Measurements from ENCODE around the gene CDKAL1.
"Not testable (repeated sequence)": the region's sequence is repeated elsewhere in the genome, so short reads cannot be mapped to it uniquely, and the experiment has no call there.

The CDKAL1 gene

DNA sequence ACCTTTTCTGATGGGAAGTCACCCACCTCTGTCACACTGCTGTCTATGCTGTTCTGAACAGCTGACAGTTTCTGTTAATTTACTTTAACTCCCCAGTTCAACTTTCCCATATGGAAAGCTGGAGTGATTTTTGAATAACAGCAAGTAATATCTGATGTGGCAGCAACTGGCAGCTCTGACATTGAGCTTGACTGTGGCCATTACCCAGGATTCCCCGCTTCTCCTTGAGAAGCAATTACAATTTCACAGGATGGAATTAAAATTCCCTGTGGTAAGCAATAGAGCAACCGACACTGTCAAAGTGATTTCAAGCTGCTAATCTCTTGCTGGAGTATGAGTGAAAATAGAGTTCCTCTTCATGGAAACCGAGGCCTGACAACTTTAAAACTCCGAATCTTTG lies 711.2 kb downstream of the CDKAL1 start:
- DNase-seq (ENCODE audit: low read depth), result no peak
- H3K4me3 ChIP-seq (ENCODE audit: low read depth, low read length), result no peak overlapping the region
- TF ChIP-seq, protein P1, sequence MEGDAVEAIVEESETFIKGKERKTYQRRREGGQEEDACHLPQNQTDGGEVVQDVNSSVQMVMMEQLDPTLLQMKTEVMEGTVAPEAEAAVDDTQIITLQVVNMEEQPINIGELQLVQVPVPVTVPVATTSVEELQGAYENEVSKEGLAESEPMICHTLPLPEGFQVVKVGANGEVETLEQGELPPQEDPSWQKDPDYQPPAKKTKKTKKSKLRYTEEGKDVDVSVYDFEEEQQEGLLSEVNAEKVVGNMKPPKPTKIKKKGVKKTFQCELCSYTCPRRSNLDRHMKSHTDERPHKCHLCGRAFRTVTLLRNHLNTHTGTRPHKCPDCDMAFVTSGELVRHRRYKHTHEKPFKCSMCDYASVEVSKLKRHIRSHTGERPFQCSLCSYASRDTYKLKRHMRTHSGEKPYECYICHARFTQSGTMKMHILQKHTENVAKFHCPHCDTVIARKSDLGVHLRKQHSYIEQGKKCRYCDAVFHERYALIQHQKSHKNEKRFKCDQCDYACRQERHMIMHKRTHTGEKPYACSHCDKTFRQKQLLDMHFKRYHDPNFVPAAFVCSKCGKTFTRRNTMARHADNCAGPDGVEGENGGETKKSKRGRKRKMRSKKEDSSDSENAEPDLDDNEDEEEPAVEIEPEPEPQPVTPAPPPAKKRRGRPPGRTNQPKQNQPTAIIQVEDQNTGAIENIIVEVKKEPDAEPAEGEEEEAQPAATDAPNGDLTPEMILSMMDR (conservative IDR thresholded peaks at IDR 0.05; ENCODE audit: low read depth, low read length), result no peak

DNA sequence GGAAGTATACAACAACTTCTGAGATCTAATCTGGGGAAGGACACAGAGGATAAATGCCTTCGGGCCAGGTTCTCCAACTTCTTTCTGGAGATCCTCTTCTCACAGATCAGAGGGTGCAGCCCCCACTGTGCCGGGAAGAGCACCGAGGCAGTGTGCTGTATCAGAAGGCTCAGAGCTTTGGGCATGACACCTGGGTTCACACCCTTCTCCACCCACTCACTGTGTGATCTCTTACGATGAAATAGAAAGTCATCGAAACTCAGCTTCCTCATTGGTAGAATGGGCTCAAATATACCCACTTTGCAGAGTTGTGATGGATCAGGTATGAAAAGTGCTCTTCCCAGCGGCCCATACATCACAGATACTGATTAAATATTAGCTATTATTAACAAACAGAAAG lies 711.8 kb downstream of the CDKAL1 start:
- TF ChIP-seq, protein P1 (conservative IDR thresholded peaks at IDR 0.05; ENCODE audit: low read depth, low read length), result no peak
- no peak for DNase-seq (ENCODE audit: low read depth)
- H3K4me3 ChIP-seq (ENCODE audit: low read depth, low read length), result no peak overlapping the region

DNA sequence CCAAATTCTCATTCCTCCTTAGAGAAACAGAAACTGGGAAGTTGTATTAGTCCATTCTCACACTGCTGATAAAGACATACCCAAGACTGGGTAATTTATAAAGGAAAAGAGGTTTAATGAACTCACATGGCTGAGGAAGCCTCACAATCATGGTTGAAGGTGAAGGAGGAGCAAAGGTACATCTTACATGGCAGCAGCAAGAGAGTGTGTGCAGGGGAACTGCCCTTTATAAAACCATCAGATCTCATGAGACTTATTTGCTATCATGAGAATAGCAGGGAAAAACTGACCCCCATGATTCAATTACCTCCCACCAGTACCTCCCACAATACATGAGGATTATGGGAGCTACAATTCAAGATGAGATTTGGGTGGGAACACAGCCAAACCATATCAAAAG lies 720.2 kb downstream of the CDKAL1 start:
- not testable (repeated sequence) for DNase-seq (ENCODE audit: low read depth); H3K4me3 ChIP-seq (ENCODE audit: low read depth, low read length)

DNA sequence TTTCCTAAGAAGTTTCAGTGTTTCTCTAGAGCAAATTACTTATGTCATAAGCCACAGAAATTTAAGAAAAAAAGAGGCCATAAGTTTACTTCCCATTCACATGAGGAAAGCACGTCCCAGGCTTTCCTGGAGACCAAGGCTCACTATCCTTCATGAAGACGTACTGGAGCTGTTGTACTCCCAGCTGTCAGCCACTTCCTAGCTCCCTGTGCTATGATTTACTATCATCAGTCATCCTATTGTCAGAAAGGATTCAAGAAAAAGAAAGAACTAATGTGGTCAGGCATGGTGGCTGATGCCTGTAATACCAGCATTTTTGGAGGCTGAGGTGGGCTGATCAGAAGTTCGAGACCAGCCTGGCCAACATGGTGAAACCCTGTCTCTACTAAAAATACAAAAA lies 721.9 kb downstream of the CDKAL1 start:
- no peak overlapping the region for H3K4me3 ChIP-seq (ENCODE audit: low read depth, low read length)
- no peak for DNase-seq (ENCODE audit: low read depth)
- TF ChIP-seq, protein P1 (conservative IDR thresholded peaks at IDR 0.05; ENCODE audit: low read depth, low read length), result no peak

DNA sequence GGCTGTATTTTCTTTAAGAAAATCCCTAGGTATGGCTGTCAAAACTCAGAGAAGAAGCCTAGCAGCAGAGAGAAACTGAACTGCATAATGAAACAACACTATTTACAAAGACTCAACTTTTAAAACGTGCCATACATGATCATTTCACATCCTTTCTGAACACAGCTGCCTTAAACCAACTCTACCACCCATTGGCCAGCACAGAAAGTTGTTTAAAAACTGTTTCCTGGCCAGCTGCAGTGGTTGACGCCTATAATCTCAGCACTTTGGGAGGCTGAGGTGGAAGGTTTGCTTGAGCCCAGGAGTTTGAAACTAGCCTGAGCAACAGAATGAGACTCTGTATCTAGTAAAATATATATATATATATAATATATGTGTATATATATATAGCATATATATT lies 722.9 kb downstream of the CDKAL1 start:
- DNase-seq (ENCODE audit: low read depth), result no peak
- TF ChIP-seq, protein P1 (conservative IDR thresholded peaks at IDR 0.05; ENCODE audit: low read depth, low read length), result no peak

DNA sequence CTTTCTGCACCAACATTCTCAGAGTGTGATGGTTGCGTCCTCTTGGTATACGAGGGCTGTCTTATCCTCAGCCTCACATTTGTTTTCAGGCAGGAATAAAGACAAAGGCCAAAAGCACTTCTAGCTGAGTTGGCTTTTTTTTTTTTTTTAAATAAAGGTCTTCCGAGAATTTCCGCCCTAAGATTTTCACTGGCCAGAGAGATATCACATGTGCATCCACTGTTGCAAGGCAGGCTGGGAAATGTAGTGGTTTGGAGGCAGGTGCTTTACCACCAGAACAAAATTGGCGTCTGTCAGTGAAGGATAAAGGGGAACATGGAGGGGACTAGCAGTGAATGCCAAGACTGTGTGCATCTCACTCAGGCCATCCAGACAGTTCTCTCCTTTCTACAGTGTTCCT lies 724.4 kb downstream of the CDKAL1 start:
- no peak overlapping the region for H3K4me3 ChIP-seq (ENCODE audit: low read depth, low read length)
- TF ChIP-seq, protein P1 (conservative IDR thresholded peaks at IDR 0.05; ENCODE audit: low read depth, low read length), result no peak
- DNase-seq (ENCODE audit: low read depth), result no peak

More for the DNA sequence above, 722.9 kb downstream of the CDKAL1 start:
- no peak overlapping the region for H3K4me3 ChIP-seq (ENCODE audit: low read depth, low read length)

DNA sequence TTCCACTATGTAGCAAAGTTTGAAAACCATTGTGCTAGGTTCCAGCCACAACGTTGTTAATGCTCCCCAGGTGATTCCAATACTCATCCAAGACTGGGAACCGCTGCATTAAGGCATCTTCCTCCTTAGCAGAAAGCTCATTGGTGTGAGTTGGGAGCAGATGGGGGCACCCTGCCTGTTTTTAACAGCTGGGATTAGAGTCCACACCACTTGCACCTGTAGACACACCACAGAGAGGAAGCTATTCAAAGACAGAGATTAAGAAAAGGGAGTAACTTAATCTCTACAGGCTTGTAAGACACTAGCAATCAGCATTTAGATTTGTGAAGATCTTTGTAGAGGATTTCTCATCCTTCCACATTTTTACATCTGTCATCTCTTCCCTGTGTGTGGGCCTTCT lies 725.4 kb downstream of the CDKAL1 start:
- TF ChIP-seq, protein P1 (conservative IDR thresholded peaks at IDR 0.05; ENCODE audit: low read depth, low read length), result no peak
- no peak for DNase-seq (ENCODE audit: low read depth)
- H3K4me3 ChIP-seq (ENCODE audit: low read depth, low read length), result no peak overlapping the region

DNA sequence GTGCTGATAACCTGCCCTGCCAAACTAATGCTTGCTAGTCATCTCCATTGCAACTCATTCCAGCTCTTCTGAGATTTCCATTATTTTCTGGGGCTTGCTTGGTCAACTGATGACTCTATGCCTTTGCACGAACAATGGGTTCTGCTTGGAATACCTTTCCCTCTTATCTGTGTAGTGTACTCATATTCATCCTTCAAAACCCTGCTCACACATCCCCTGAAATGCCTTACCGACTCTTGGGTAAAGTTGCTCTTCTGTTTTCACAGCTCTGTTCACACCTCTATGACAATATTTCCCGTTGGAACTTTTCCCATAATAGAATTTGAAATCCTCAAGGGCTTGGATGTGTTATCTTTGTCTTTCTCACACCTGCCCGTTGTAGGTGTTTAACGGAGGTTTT lies 728.2 kb downstream of the CDKAL1 start:
- no peak overlapping the region for H3K4me3 ChIP-seq (ENCODE audit: low read depth, low read length)
- TF ChIP-seq, protein P1 (conservative IDR thresholded peaks at IDR 0.05; ENCODE audit: low read depth, low read length), result no peak
- DNase-seq (ENCODE audit: low read depth), result no peak

Data from choroid plexus epithelial cell (primary cell).